Neutrophil (primary cell): Measurements from ENCODE around the gene HERC5.
"Not testable (repeated sequence)": the region's sequence is repeated elsewhere in the genome, so short reads cannot be mapped to it uniquely, and the experiment has no call there.

Source experiments
- H3K27ac ChIP-seq: fragments of 200-600 bp; sonication (generic); 2 replicates; pipeline ENCODE4 v1.5.1; 2016; ENCODE audit warnings: mild to moderate bottlenecking, moderate library complexity
- H3K27me3 ChIP-seq: fragments of 200-600 bp; sonication (generic); 2 replicates; pipeline ENCODE4 v1.6.0; 2016; ENCODE audit warnings: mild to moderate bottlenecking
- H3K36me3 ChIP-seq: fragments of 200-600 bp; sonication (generic); 2 replicates; pipeline ENCODE4 v1.5.1; 2017
- H3K4me1 ChIP-seq, 2 experiments: fragments of 200-600 bp in 1 of 2; sonication (generic) in 1 of 2; 1 replicate in 1 of 2; 2 replicates in 1 of 2; pipeline versions ENCODE4 v1.5.1 to v1.6.1; 2013 to 2016; ENCODE audit warnings: low read depth in 1 of 2, low read length in 1 of 2, mild to moderate bottlenecking in 1 of 2, moderate library complexity in 1 of 2; ENCODE audit not compliant: control insufficient read depth in 1 of 2, insufficient read depth in 1 of 2
- H3K4me3 ChIP-seq, 2 experiments: fragments of 200-600 bp in 1 of 2; sonication (generic) in 1 of 2; 1 replicate in 1 of 2; 2 replicates in 1 of 2; pipeline ENCODE4 v1.5.1; 2013 to 2016; ENCODE audit warnings: low read depth in 1 of 2, low read length in 1 of 2, mild to moderate bottlenecking in 1 of 2, moderate library complexity in 1 of 2
- H3K9me3 ChIP-seq: fragments of 200-600 bp; sonication (generic); 2 replicates; pipeline ENCODE4 v1.5.1; 2016
- CTCF ChIP-seq: fragments of 200-600 bp; sonication (generic); IDR thresholded peaks from 2 replicates; pipeline ENCODE4 v1.5.1; 2016; ENCODE audit warnings: antibody characterized with exemption

The HERC5 gene

DNA sequence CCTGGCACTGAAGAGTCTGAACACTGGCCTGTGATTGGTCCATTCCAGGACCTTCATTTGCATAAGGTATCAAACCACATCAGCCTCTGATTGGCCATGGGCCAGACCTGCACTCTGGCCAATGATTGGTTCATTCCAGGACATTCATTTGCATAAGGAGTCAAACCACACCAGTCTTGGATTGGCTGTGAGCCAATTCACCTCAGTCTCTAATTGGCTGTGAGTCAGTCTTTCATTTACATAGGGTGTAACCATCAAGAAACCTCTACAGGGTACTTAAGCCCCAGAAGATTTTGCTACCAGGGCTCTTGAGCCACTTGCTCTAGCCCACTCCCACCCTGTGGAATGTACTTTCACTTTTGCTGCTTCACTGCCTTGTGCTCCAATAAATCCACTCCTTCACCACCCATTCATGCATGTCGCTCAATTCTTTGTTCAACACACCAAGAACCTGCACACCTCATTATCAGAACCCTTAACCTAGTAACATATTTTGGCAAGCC is 14.2 kb upstream of the HERC5 start:
- Histone ChIP-seq H3K27ac (no peak overlapping the region), H3K4me3 (no peak overlapping the region), H3K9me3 (no peaks in the 10 kb centered on the region), H3K4me1 (no peaks in the 10 kb centered on the region), H3K27me3 (no peaks in the 10 kb centered on the region), H3K36me3 (no peaks in the 10 kb centered on the region)
- no peak for TF ChIP-seq CTCF

GRCh38 chr4:88443486-88443885 is 13.4 kb upstream of the HERC5 start:
- TF ChIP-seq CTCF, result no peak
- H3K9me3 ChIP-seq, result no peaks in the 10 kb centered on the region
- no peaks in the 10 kb centered on the region for H3K4me1 ChIP-seq
- no peaks in the 10 kb centered on the region for H3K27me3 ChIP-seq
- H3K27ac ChIP-seq, result no peak overlapping the region
- no peaks in the 10 kb centered on the region for H3K36me3 ChIP-seq
- no peak overlapping the region for H3K4me3 ChIP-seq

DNA sequence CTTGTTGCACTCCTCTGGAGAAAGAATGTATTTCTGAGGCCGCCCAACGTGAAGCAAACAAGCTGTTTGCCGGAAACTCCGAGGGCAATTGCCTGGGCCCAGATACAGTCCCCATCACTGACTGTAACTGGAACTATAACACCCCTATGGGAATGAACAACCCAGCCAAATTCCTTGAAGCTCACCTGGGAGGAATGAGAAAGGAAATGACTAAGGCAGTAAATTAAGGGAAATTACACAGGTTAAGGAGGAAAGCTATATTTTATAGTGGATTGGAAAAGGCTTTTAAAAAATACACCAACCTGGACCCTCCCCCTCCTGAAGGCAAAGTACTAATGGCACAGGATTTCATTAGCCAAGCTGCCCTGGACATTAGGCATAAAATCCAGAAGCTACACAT is 11.7 kb upstream of the HERC5 start:
- Histone ChIP-seq H3K36me3 (no peaks in the 10 kb centered on the region), H3K27ac (no peak overlapping the region), H3K9me3 (no peaks in the 10 kb centered on the region), H3K27me3 (no peaks in the 10 kb centered on the region), H3K4me3 (no peak overlapping the region), H3K4me1 (no peaks in the 10 kb centered on the region)
- TF ChIP-seq CTCF, result no peak

GRCh38 chr4:88446124-88446523 is 10.8 kb upstream of the HERC5 start:
- no peak overlapping the region for H3K4me3 ChIP-seq
- no peak for TF ChIP-seq CTCF
- no peaks in the 10 kb centered on the region for H3K36me3 ChIP-seq
- no peaks in the 10 kb centered on the region for H3K9me3 ChIP-seq
- no peak overlapping the region for H3K27ac ChIP-seq
- H3K27me3 ChIP-seq, result no peaks in the 10 kb centered on the region
- H3K4me1 ChIP-seq, result no peaks in the 10 kb centered on the region

GRCh38 chr4:88447371-88448095 is 9.4 kb upstream of the HERC5 start:
- no peak overlapping the region for H3K27ac ChIP-seq
- no peaks in the 10 kb centered on the region for H3K4me1 ChIP-seq
- no peak for TF ChIP-seq CTCF
- no peak overlapping the region for H3K4me3 ChIP-seq
- H3K27me3 ChIP-seq, result no peaks in the 10 kb centered on the region
- no peaks in the 10 kb centered on the region for H3K9me3 ChIP-seq
- no peaks in the 10 kb centered on the region for H3K36me3 ChIP-seq

GRCh38 chr4:88448211-88448765 is 8.6 kb upstream of the HERC5 start:
- not testable (repeated sequence) for H3K9me3 ChIP-seq, H3K4me1 ChIP-seq, H3K36me3 ChIP-seq, H3K27me3 ChIP-seq, H3K27ac ChIP-seq, H3K4me3 ChIP-seq
